ENCODE data around the gene RNF151. TPM values are rescaled to one million over a fixed set of nuclear protein-coding genes. Genes with fewer than 3 reads are reported as not detected.
A peak's percentile ranks its signal among the peaks of the same experiment; 100 is the strongest.

Gene RNF151
- total and polyA plus RNA-seq, 2 of the 13 experiments (the other 11 are each of a cell fraction or from before 2014, with no cell fraction given) = not detected

DNA sequence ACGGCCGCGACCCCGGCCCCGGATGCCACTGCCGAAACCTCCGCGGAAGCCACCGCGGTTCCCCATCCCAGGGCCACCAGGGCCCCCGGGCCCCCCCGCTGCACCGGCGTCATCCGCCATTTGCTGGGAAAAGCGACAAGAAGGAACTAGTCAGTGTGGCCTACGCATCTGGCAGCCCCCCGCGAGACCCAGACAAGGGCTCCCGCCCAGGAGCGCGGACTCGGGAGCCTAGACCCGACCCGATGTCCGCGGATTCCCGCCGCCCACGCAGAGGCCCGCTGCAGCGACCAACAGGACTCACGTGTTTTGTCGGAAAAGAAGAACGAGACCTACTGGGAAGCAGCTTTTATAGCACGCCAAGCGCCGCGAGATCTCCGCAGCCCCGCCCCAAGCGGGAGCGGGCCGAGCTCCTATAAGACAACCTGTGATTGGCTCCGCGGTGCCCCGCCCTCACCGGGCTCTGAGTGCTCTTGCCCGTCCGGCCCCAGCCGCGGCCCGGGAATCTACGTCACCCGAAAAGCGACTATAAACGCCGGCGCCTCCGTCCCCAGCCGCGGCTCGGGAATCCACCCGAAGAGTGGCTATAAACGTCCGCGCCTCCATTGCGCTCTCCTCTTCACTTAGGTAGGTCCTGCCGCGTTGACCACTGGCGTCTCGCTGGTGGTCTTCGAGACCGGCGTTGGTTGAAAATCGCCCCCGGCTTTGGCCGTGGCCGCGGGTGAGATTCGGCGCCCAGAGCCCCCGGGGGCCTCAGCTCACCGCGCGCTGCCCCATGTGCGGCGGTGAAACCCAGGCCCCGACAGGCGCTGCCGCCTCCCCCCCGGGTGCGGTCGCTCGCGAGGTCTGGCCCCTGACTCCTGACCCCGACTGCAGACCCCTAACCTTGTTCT lies 1.9 kb upstream of the RNF151 start, which contains the start of gene RPS2 (continued):
- TF ChIP-seq CENPT (CRISPR knock-in tag; IDR thresholded peaks at IDR 0.05; ENCODE audit: low read depth) (no peak), NFE2 (CRISPR knock-in tag; IDR thresholded peaks at IDR 0.05) (no peak), ZNF350 (CRISPR knock-in tag; IDR thresholded peaks at IDR 0.05; ENCODE audit: borderline replicate concordance, low read depth) (peak; percentile 67; the same call in 1 of the 2 replicates), ATF1 (CRISPR knock-in tag; IDR thresholded peaks at IDR 0.05) (peak; percentile 96), KDM1A (CRISPR knock-in tag; IDR thresholded peaks at IDR 0.05) (no peak), MYNN (CRISPR knock-in tag; IDR thresholded peaks at IDR 0.05; ENCODE audit: low read depth) (peak; percentile 85; the same call in 1 of the 2 replicates), MEF2D (CRISPR knock-in tag; IDR thresholded peaks at IDR 0.05) (peak; percentile 71; the same call in 1 of the 2 replicates), ETV6 (CRISPR knock-in tag; conservative IDR thresholded peaks at IDR 0.05) (no peak), ETV5 (CRISPR knock-in tag; IDR thresholded peaks at IDR 0.05; ENCODE audit: borderline replicate concordance) (peak; percentile 28), SNAPC2 (CRISPR knock-in tag; IDR thresholded peaks at IDR 0.05) (0 out of 2 replicates have a peak, but pooled peaks have one; percentile 41), ZSCAN29 (CRISPR knock-in tag; conservative IDR thresholded peaks at IDR 0.05) (no peak), ZNF33A (CRISPR knock-in tag; IDR thresholded peaks at IDR 0.05; ENCODE audit: borderline replicate concordance) (peak; percentile 69), IRF2 (CRISPR knock-in tag; IDR thresholded peaks at IDR 0.05) (peak; percentile 67; the same call in 1 of the 2 replicates), NR2F2 (IDR thresholded peaks at IDR 0.05; ENCODE audit: borderline replicate concordance, low read depth) (no peak), PCBP1 (IDR thresholded peaks at IDR 0.05; ENCODE audit: borderline replicate concordance, low read depth, low read length) (no peak), ZNF614 (CRISPR knock-in tag; IDR thresholded peaks at IDR 0.05; ENCODE audit: borderline replicate concordance) (peak; percentile 81; the same call in 1 of the 2 replicates), ZEB1 (IDR thresholded peaks at IDR 0.05; ENCODE audit: insufficient replicate concordance, low read depth) (no peak), ARNT (IDR thresholded peaks at IDR 0.05) (no peak), KDM5A (IDR thresholded peaks at IDR 0.05; ENCODE audit: borderline replicate concordance, low read length) (peak; percentile 76), ZNF460 (CRISPR knock-in tag; IDR thresholded peaks at IDR 0.05; ENCODE audit: borderline replicate concordance) (no peak; the same call in 1 of the 2 replicates), KLF15 (CRISPR knock-in tag; IDR thresholded peaks at IDR 0.05; ENCODE audit: borderline replicate concordance) (no peak), ZSCAN12 (CRISPR knock-in tag; IDR thresholded peaks at IDR 0.05) (peak; percentile 44; the same call in 1 of the 2 replicates), RFX5 (IDR thresholded peaks at IDR 0.05; ENCODE audit: low read depth, low read length) (no peak), IRX3 (CRISPR knock-in tag; IDR thresholded peaks at IDR 0.05; ENCODE audit: borderline replicate concordance, low read depth) (0 out of 2 replicates have a peak, but pooled peaks have one; percentile 1), PHB2 (IDR thresholded peaks at IDR 0.05; ENCODE audit: partially characterized antibody) (no peak), FIP1L1 (IDR thresholded peaks at IDR 0.05; ENCODE audit: borderline replicate concordance, insufficient read depth, low read depth, low read length) (no peak), ZBTB20 (CRISPR knock-in tag; IDR thresholded peaks at IDR 0.05; ENCODE audit: borderline replicate concordance, low read depth) (peak; percentile 61; the same call in 1 of the 2 replicates), ZNF326 (CRISPR knock-in tag; IDR thresholded peaks at IDR 0.05; ENCODE audit: borderline replicate concordance) (no peak), PPARG (CRISPR knock-in tag; conservative IDR thresholded peaks at IDR 0.05) (0 out of 2 replicates have a peak, but pooled peaks have one; percentile 17), ZSCAN30 (CRISPR knock-in tag; IDR thresholded peaks at IDR 0.05) (no peak)

Data from HepG2 (cell line).